Peyer's patch (tissue), 4 donors: ENCODE results near the gene DOCK2.

ENCODE experiments used
- POLR2A ChIP-seq, 2 donors: fragments of 450-650 bp; IDR thresholded peaks; one replicate each; pipeline ENCODE4 v1.5.1; 2017; ENCODE audit warnings: antibody characterized with exemption in 2 of 2, mild to moderate bottlenecking in 2 of 2, moderate library complexity in 2 of 2
- TF ChIP-seq, protein P1 (sequence below), 6 experiments: fragments of 450-650 bp in 4 of 6; fragments of 200-600 bp in 2 of 6; sonication (generic) in 1 of 6; IDR thresholded peaks; one replicate each; pipeline ENCODE4 v1.5.1; 2017 to 2019; ENCODE audit warnings: antibody characterized with exemption in 6 of 6, mild to moderate bottlenecking in 3 of 6, moderate library complexity in 1 of 6

DNA sequence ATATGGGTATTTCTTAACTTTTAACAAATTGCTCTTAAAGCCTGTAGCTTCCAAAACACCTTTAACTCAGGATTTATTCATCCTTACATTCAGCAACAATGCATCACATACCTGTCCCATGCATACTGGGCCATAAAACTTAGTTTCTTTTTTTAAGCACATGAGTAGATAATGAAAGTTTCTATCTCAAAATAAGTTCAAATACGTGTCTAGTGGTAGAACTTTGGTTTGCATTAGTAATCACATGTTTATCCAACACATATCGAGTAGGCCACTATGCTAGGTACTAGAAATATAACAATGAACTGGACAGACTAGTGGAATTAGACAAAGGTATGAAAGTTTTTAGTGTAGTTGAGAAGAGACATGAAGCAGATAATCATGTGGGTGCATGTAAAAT is 99.6 kb downstream of the DOCK2 start:
- TF ChIP-seq, protein P1, sequence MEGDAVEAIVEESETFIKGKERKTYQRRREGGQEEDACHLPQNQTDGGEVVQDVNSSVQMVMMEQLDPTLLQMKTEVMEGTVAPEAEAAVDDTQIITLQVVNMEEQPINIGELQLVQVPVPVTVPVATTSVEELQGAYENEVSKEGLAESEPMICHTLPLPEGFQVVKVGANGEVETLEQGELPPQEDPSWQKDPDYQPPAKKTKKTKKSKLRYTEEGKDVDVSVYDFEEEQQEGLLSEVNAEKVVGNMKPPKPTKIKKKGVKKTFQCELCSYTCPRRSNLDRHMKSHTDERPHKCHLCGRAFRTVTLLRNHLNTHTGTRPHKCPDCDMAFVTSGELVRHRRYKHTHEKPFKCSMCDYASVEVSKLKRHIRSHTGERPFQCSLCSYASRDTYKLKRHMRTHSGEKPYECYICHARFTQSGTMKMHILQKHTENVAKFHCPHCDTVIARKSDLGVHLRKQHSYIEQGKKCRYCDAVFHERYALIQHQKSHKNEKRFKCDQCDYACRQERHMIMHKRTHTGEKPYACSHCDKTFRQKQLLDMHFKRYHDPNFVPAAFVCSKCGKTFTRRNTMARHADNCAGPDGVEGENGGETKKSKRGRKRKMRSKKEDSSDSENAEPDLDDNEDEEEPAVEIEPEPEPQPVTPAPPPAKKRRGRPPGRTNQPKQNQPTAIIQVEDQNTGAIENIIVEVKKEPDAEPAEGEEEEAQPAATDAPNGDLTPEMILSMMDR (IDR thresholded peaks at IDR 0.05) = no peak
- TF ChIP-seq POLR2A (IDR thresholded peaks at IDR 0.05) = no peak
